T47D (cell line): Measurements from ENCODE around the gene ZNF512.
A peak's percentile ranks its signal among the peaks of the same experiment; 100 is the strongest.

Source experiments
- DNase-seq, 2 experiments: peaks; one replicate each; pipeline versions ENCODE4 v3.0.0 to v3.0.0-alpha.2; 2011 to 2012; ENCODE audit warnings: low read depth in 1 of 2, low spot score in 1 of 2
- JUND ChIP-seq: IDR thresholded peaks from 2 replicates; pipeline ENCODE4 v1.6.1; 2012; ENCODE audit warnings: low read depth
- in situ Hi-C: cut with HindIII; loops from 2 replicates; pipeline ENCODE4 v1.10.0; 2016; ENCODE audit warnings: low sequenced_read_pairs, low pct_unique_long_range_greater_than_20kb

ZNF512 gene

DNA sequence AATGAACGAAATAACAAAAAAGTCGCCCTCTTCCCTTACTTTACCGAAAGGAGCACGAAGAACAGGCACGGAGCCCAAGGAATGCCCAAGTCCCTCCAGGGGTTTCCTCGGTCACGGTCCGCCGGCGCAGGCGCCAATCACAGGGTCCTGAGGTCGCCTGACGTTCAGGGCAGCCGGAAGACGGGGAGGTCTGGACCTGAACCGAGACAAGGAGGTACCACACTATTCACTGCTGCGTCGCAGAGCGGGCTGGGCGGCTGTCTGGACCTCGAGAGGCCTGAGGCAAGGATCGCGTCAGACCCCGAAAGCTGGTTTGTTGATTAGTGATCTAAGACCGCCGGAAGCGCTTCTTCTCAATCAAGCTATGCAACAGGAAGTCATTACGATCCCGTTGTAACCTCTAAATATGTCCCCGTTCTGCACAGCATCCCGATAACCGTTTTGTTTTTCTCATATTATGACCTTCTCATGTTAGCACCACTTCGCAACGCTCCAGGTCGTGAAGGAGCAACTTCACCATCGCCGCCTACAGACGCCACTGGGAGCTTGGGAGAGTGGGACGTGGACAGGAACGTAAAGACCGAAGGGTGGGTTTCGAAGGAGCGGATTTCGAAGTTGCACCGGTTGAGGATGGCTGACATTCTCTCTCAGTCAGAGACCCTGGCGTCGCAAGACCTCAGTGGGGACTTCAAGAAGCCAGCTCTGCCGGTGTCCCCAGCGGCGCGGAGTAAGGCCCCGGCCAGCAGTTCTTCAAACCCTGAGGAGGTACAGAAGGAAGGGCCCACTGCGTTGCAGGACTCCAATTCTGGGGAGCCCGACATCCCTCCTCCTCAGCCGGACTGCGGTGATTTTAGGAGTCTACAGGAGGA, 80.7 kb downstream of the ZNF512 start, which contains the start of the genes SLC4A1AP and SUPT7L:
Gene SLC4A1AP (plus strand): TSS at position 605 of the 869 bp plus-strand sequence. CDS start 26 bp downstream, at position 631.
Gene SUPT7L (minus strand): TSS at position 330 of the 869 bp plus-strand sequence. CDS start 1,422 bp downstream, outside the sequence.
- peak; percentile 37 to 82 for DNase-seq
- in situ Hi-C loops = no loop called here
- no peak for TF ChIP-seq JUND

DNA sequence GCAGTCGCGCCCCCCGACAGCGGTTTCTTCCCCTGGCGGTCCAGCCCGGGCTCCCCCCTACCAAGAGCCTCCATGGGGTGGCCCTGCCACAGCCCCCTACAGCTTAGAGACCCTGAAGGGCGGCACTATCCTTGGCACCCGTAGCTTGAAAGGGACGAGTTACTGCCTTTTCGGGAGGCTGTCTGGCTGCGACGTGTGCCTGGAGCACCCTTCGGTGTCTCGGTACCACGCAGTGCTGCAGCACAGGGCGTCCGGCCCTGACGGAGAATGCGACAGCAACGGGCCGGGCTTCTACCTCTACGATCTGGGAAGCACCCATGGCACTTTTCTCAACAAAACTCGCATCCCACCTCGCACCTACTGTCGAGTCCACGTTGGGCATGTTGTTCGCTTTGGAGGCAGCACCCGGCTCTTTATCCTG, 81.3 kb downstream of the ZNF512 start:
- in situ Hi-C loops = no loop called here
- no peak for TF ChIP-seq JUND
- DNase-seq = no peak

DNA sequence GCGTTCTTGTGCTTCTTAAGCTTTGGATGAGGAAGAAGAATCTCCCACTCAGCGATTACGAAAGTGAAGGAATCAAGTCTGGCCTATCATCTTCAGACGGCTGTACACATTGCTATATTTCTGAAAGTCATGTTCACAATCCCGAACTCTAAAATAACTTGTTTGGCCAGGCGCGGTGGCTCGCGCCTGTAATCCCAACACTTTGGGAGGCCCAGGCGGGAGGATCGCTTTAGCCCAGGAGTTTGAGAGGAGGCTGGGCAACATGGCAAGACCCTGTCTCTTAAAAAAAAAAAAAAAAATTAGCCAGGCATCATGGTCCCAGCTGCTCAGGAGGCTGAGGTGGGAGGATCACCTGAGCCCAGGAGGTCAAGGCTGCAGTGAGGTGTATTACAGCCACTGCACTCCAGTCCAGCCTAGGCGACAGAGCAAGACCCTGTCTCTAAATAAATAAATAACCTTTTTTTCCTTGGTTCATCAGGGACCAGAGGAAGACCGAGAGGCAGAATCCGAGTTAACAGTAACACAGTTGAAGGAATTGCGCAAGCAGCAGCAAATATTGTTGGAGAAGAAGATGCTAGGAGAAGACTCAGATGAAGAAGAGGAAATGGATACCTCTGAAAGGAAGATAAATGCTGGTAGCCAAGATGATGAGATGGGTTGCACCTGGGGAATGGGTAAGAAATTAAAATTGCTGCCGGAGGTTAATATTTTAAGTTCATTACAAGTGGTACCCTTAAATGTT, 82.0 kb downstream of the ZNF512 start:
- in situ Hi-C loops = no loop called here
- DNase-seq = no peak
- TF ChIP-seq JUND = no peak

DNA sequence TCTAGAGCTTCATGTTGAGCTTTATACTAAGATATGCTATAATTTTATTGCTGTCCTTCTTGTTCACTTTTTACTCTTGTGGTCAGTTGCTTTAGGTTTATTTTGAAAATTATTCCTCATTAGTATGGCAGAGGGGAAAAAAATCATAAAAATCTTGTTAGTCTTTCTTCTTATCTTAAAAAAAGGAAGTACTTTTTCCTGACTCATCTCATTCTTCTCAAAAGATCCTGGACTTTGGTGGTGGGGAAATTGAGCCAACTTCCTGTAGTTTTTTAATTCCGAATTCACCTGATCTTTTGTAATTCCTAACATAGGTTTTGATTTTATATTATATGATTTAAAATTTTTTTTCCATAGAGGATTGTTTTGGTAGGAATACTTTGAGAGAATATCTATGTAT, 84.6 kb downstream of the ZNF512 start:
- no peak for DNase-seq
- in situ Hi-C loops = no loop called here
- TF ChIP-seq JUND = no peak

DNA sequence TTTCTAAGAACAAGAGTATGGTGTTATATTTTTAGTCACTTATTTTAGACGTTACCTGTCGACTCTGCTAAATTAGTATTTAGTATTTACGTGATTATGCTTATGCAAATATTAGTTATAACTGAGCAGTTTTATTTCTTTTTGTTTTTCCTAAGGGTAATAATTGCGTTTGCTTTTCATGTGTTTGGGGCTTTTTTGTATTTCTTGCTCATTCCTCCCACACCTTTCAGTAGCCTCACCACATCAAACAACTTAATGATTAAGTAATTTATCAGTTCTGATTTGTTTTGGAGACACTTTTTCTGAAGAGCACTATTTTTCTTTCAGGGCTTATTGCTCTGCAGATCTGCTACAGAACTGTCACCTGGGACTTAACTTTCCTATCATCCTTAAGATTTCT, 88.4 kb downstream of the ZNF512 start:
- no peak for DNase-seq
- in situ Hi-C loops = no loop called here
- TF ChIP-seq JUND = no peak
